Endothelial cell of umbilical vein (primary cell): ENCODE measurements around the gene AEBP1. TPM values are rescaled to one million over a fixed set of nuclear protein-coding genes. Genes with fewer than 3 reads are reported as not detected.

Source experiments
- BruUV-seq: library from RNA; stranded (reverse); fragments of 400-500 nt; replicated peaks from 2 replicates; lab custom pipeline; 2021; lab: Mats Ljungman, UMichigan
- CTCF ChIA-PET: fragments of 300-600, 350-600 bp; sonication (Branson Sonifier 250); formaldehyde crosslinking; loops from one replicate; lab custom pipeline; 2021; ENCODE audit warnings: antibody characterized with exemption, inconsistent platforms; lab: Charles Lee
- POLR2A ChIA-PET: fragments of 300-600, 350-600 bp; sonication (Branson Sonifier 250); formaldehyde crosslinking; loops from one replicate; lab custom pipeline; 2021; ENCODE audit warnings: antibody characterized with exemption, inconsistent platforms; lab: Charles Lee
- DNase-seq: peaks from one replicate; pipeline ENCODE4 v3.0.0-alpha.2; 2011; ENCODE audit warnings: low read depth, low spot score
- FAIRE-seq: peaks from 2 replicates; lab custom pipeline; 2011; peaks lifted over from hg19 to GRCh38; lab: Jason Lieb, UNC
- H2AFZ ChIP-seq: 2 replicates; pipeline ENCODE4 v1.6.0; 2012; ENCODE audit warnings: low read depth, low read length, control low read depth, inconsistent platforms
- H3K27ac ChIP-seq: 2 replicates; pipeline ENCODE4 v1.5.1; 2011; ENCODE audit warnings: low read depth, mild to moderate bottlenecking, control low read depth, low read length, moderate library complexity; ENCODE audit not compliant: insufficient read depth
- H3K27me3 ChIP-seq, 2 experiments: 2 replicates each; pipeline versions ENCODE4 v1.6.0 to v1.6.1; 2011; ENCODE audit warnings: low read length in 2 of 2, mixed read lengths in 1 of 2; ENCODE audit not compliant: control insufficient read depth in 2 of 2, insufficient read depth in 2 of 2
- H3K36me3 ChIP-seq, 2 experiments: 2 replicates in 1 of 2; 3 replicates in 1 of 2; pipeline ENCODE4 v1.5.1; 2011; ENCODE audit warnings: low read length in 2 of 2, mild to moderate bottlenecking in 1 of 2, moderate library complexity in 1 of 2; ENCODE audit not compliant: control insufficient read depth in 2 of 2, insufficient read depth in 2 of 2; ENCODE audit errors: extremely low read depth in 1 of 2
- H3K4me1 ChIP-seq: 3 replicates; pipeline ENCODE4 v1.5.1; 2011; ENCODE audit warnings: mild to moderate bottlenecking, low read length; ENCODE audit not compliant: control insufficient read depth, insufficient read depth; ENCODE audit errors: extremely low read depth
- H3K4me2 ChIP-seq: 2 replicates; pipeline ENCODE4 v1.6.1; 2011; ENCODE audit warnings: low read length, control low read depth, mixed read lengths; ENCODE audit not compliant: insufficient read depth
- H3K4me3 ChIP-seq, 3 experiments: fragments of 200-600 bp in 1 of 3; sonication (generic), shearing (Covaris generic) in 1 of 3; replicated peaks in 1 of 3; 2 replicates each; pipeline ENCODE4 v1.5.1; 2011 to 2016; ENCODE audit warnings: control low read depth in 3 of 3, low read length in 3 of 3, mild to moderate bottlenecking in 2 of 3, inconsistent platforms in 1 of 3, low read depth in 1 of 3, moderate library complexity in 1 of 3; ENCODE audit not compliant: insufficient read depth in 1 of 3
- H3K79me2 ChIP-seq: 2 replicates; pipeline ENCODE4 v1.6.0; 2012; ENCODE audit warnings: low read length, inconsistent platforms; ENCODE audit not compliant: control insufficient read depth, insufficient read depth
- H3K9ac ChIP-seq: replicated peaks from 2 replicates; pipeline ENCODE3; 2011; ENCODE audit warnings: low read length, control low read depth; ENCODE audit not compliant: insufficient read depth; ENCODE audit errors: extremely low read depth
- H3K9me1 ChIP-seq: replicated peaks from 3 replicates; pipeline ENCODE4 v1.6.0; 2011; ENCODE audit warnings: mild to moderate bottlenecking, low read length; ENCODE audit not compliant: control insufficient read depth, insufficient read depth; ENCODE audit errors: extremely low read depth
- H3K9me3 ChIP-seq: replicated peaks from 2 replicates; pipeline ENCODE4 v1.5.1; 2012; ENCODE audit warnings: low read length, inconsistent platforms; ENCODE audit not compliant: control insufficient read depth, insufficient read depth
- H4K20me1 ChIP-seq: replicated peaks from 2 replicates; pipeline ENCODE3; 2011; ENCODE audit warnings: mild to moderate bottlenecking, low read length; ENCODE audit not compliant: control insufficient read depth, insufficient read depth; ENCODE audit errors: extremely low read depth
- EZH2 ChIP-seq: IDR thresholded peaks from 2 replicates; pipeline ENCODE4 v1.6.1; 2012; ENCODE audit warnings: borderline replicate concordance, low read depth, mild to moderate bottlenecking, moderate library complexity, low read length, inconsistent platforms; ENCODE audit not compliant: severe bottlenecking
- FOS ChIP-seq: IDR thresholded peaks from 2 replicates; pipeline ENCODE4 v1.6.1; 2011; ENCODE audit warnings: mild to moderate bottlenecking, low read length, moderate library complexity, borderline replicate concordance; ENCODE audit not compliant: insufficient read depth
- GATA2 ChIP-seq: IDR thresholded peaks from 2 replicates; pipeline ENCODE4 v1.7.0; 2011; ENCODE audit warnings: low read depth, mild to moderate bottlenecking, moderate library complexity, mixed read lengths, low read length; ENCODE audit not compliant: insufficient read length, insufficient read depth
- JUN ChIP-seq: IDR thresholded peaks from 2 replicates; pipeline ENCODE4 v1.6.1; 2011; ENCODE audit warnings: borderline replicate concordance, low read depth; ENCODE audit not compliant: insufficient read length, insufficient read depth
- MAX ChIP-seq: IDR thresholded peaks from 2 replicates; pipeline ENCODE4 v1.6.1; 2011; ENCODE audit not compliant: insufficient read depth, insufficient read length
- MYC ChIP-seq: IDR thresholded peaks from one replicate; pipeline ENCODE4 v1.6.1; 2011; ENCODE audit warnings: mild to moderate bottlenecking, low read depth, low read length
- POLR2A ChIP-seq: IDR thresholded peaks from 2 replicates; pipeline ENCODE4 v1.6.1; 2012; ENCODE audit warnings: low read depth, mild to moderate bottlenecking, control low read depth, low read length
- POLR2AphosphoS5 ChIP-seq: IDR thresholded peaks from 2 replicates; pipeline ENCODE4 v1.6.1; 2012; ENCODE audit warnings: low read depth, mild to moderate bottlenecking, control low read depth, low read length, moderate library complexity; ENCODE audit not compliant: insufficient read depth
- dilution Hi-C: fragments of 300-500 bp; cut with MboI; formaldehyde crosslinking; loops from one replicate; pipeline ENCODE4 v1.15.0; 2019; ENCODE audit warnings: low sequenced_read_pairs; ENCODE audit not compliant: extremely low pct_ligation_motif_present
- intact Hi-C: fragments of 100-400 bp; cut with micrococcal nuclease; formaldehyde crosslinking; loops from one replicate; pipeline ENCODE4 v1.10.0; 2022
- polyA plus RNA-seq, 4 experiments: library from polyadenylated mRNA; depleted of rRNA in 3 of 4; stranded (reverse) in 3 of 4; unstranded in 1 of 4; fragments of >200 nt; gene quantifications; 2 replicates each; pipeline versions ENCODE4 v1.2.1 to v1.2.3, GENCODE V29; 2011 to 2012; ENCODE audit warnings: missing spikeins in 1 of 4
- total RNA-seq: library from RNA; stranded (reverse); gene quantifications from 2 replicates; pipeline ENCODE4 v1.2.3, GENCODE V29; 2021
- TF ChIP-seq, protein P1 (sequence below), 2 donors: IDR thresholded peaks; 1 replicate in 1 of 2; 2 replicates in 1 of 2; pipeline ENCODE4 v1.5.1; 2011; ENCODE audit warnings: low read length in 2 of 2, mild to moderate bottlenecking in 2 of 2, moderate library complexity in 2 of 2, control low read depth in 1 of 2, inconsistent platforms in 1 of 2, low read depth in 1 of 2; ENCODE audit not compliant: insufficient read depth in 1 of 2; ENCODE audit errors: extremely low read depth in 1 of 2

AEBP1 gene
- total and polyA plus RNA-seq, 2 donors (not counting 3 experiments of a cell fraction or from before 2014, with no cell fraction given) = 20.6 to 48.0 TPM

- peaks cover 0 to 3% of the 10 kb centered on the region in 2 experiments for H3K27me3 ChIP-seq
- dilution Hi-C loops = no loop called here
- DNase-seq = no peak
- no peaks in the 10 kb centered on the region for H3K9me1 ChIP-seq
- intact Hi-C loops = no loop called here
- no peaks in the 10 kb centered on the region for H3K9me3 ChIP-seq
- no peaks in the 10 kb centered on the region for H3K36me3 ChIP-seq
- no peak overlapping the region for H2AFZ ChIP-seq
- no peak overlapping the region for H3K4me3 ChIP-seq
- TF ChIP-seq MYC (no peak), MAX (no peak), JUN (no peak), GATA2 (no peak), EZH2 (no peak), FOS (no peak), POLR2AphosphoS5 (no peak), POLR2A (no peak)
- TF ChIP-seq, protein P1, sequence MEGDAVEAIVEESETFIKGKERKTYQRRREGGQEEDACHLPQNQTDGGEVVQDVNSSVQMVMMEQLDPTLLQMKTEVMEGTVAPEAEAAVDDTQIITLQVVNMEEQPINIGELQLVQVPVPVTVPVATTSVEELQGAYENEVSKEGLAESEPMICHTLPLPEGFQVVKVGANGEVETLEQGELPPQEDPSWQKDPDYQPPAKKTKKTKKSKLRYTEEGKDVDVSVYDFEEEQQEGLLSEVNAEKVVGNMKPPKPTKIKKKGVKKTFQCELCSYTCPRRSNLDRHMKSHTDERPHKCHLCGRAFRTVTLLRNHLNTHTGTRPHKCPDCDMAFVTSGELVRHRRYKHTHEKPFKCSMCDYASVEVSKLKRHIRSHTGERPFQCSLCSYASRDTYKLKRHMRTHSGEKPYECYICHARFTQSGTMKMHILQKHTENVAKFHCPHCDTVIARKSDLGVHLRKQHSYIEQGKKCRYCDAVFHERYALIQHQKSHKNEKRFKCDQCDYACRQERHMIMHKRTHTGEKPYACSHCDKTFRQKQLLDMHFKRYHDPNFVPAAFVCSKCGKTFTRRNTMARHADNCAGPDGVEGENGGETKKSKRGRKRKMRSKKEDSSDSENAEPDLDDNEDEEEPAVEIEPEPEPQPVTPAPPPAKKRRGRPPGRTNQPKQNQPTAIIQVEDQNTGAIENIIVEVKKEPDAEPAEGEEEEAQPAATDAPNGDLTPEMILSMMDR (IDR thresholded peaks at IDR 0.05; ENCODE audit: extremely low read depth in 1 of 2, insufficient read depth in 1 of 2, low read depth in 1 of 2, low read length in 2 of 2) = no peak
- CTCF ChIA-PET = interaction anchor here (3.3 kb wide), 1 partner anchor 9 kb away, joined by 11 read pairs; no protein-coding TSS in a partner anchor
- H3K4me2 ChIP-seq = no peak overlapping the region
- H3K4me1 ChIP-seq = no peaks in the 10 kb centered on the region
- no peak for FAIRE-seq
- no peaks in the 10 kb centered on the region for H3K79me2 ChIP-seq
- H3K27ac ChIP-seq = no peak overlapping the region
- BruUV-seq = no TSS peak
- no peaks in the 10 kb centered on the region for H4K20me1 ChIP-seq
- H3K9ac ChIP-seq = no peak overlapping the region
- POLR2A ChIA-PET = no interaction called here
Observed at GRCh38 chr7:44133295-44133694, 29.1 kb downstream of the AEBP1 start.
